Progenitor cell of endocrine pancreas (in vitro differentiated cells): ENCODE data around the gene MAML2. TPM values are rescaled to one million over a fixed set of nuclear protein-coding genes. Genes with fewer than 3 reads are reported as not detected.
A peak's percentile ranks its signal among the peaks of the same experiment; 100 is the strongest.

Source experiments
- DNase-seq: peaks from one replicate; pipeline ENCODE4 v3.0.0; 2021; ENCODE audit warnings: low spot score; ENCODE audit not compliant: unreplicated experiment
- H3K27ac Mint-ChIP-seq: 2 replicates; pipeline ENCODE4 v1.8.0; 2021; ENCODE audit warnings: mild to moderate bottlenecking, moderate library complexity, mixed read lengths
- H3K27me3 Mint-ChIP-seq: 2 replicates; pipeline ENCODE4 v1.8.0; 2021; ENCODE audit warnings: mixed read lengths
- H3K36me3 Mint-ChIP-seq: 2 replicates; pipeline ENCODE4 v1.8.0; 2022; ENCODE audit warnings: mixed read lengths; ENCODE audit not compliant: insufficient read depth
- H3K4me1 Mint-ChIP-seq: 2 replicates; pipeline ENCODE4 v1.8.0; 2021; ENCODE audit warnings: low read depth, mixed read lengths
- H3K4me3 Mint-ChIP-seq: 2 replicates; pipeline ENCODE4 v1.8.0; 2021; ENCODE audit warnings: low read depth, mild to moderate bottlenecking, moderate library complexity, mixed read lengths
- H3K9me3 Mint-ChIP-seq: 2 replicates; pipeline ENCODE4 v1.8.0; 2021; ENCODE audit warnings: low read depth, mixed read lengths
- long read RNA-seq: library from polyadenylated mRNA; unstranded; transcript quantifications from one replicate; pipeline ENCODE4 v2.0.0, GENCODE V29; 2020
- total RNA-seq: library from RNA; stranded (reverse); gene quantifications from 2 replicates; pipeline ENCODE4 v1.2.1, GENCODE V29; 2021
- TF ChIP-seq, protein P1 (sequence below): fragments of 200-600 bp; sonication (generic); IDR thresholded peaks from one replicate; pipeline ENCODE4 v1.5.0; 2021; ENCODE audit warnings: antibody characterized with exemption, mild to moderate bottlenecking; ENCODE audit not compliant: unreplicated experiment

Gene MAML2
- total RNA-seq, result 17.6 and 18.8 TPM in 2 replicates
- long read RNA-seq, partial matches to known transcripts, result 0 of 7 reads
- long read RNA-seq, other reads (novel, unspliced or antisense), result 7 of 7 reads

DNA sequence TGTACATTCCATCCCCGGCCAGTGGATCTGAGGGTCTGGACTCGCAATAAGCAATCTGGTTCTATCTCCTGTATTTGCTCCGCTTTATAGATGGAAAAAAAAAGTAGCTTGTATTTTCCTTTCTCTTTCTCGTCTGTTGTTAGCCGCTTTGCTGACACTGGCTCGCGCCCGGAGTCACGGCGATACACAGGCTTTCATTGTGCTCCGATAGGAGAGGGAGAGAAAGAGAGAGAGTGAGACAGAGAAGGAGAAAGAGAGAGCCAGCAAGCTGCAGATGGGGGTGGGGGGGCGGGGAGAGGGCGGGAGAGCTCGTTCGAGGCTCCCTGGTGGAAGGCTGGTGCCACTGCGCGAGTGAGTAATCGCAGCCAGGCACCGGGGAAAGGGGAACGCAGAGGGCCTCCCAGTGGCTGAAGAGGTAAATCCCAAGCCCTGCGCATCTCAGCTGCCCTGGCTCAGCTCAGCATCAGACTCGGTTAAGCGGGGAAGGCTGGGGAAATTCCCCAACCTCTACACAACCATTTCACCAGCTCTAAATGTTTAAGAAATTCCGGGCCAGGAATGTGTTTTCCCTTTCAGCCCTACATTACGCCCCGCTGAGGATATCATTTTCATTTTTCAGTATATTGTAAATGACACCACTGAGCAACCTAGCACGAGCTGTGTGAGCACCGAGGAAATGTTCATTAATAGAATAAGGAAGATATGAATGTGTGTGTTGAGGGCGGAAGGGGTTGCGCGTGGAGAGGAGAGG, at the start of gene MAML2:
Gene MAML2 (minus strand): TSS at position 235 of the 751 bp plus-strand sequence. CDS start 1,300 bp downstream, outside the sequence.
- peaks cover under 1% of the 10 kb centered on the region for H3K9me3 Mint-ChIP-seq
- H3K36me3 Mint-ChIP-seq, result peaks cover 1% of the 10 kb centered on the region
- H3K4me3 Mint-ChIP-seq, result peak within 1 kb of the TSS; percentile 92
- DNase-seq, result peak; percentile 79
- peaks cover 36% of the 10 kb centered on the region for H3K4me1 Mint-ChIP-seq
- no peaks in the 10 kb centered on the region for H3K27me3 Mint-ChIP-seq
- H3K27ac Mint-ChIP-seq, result peak within 1 kb of the TSS; percentile 57
- TF ChIP-seq, protein P1, sequence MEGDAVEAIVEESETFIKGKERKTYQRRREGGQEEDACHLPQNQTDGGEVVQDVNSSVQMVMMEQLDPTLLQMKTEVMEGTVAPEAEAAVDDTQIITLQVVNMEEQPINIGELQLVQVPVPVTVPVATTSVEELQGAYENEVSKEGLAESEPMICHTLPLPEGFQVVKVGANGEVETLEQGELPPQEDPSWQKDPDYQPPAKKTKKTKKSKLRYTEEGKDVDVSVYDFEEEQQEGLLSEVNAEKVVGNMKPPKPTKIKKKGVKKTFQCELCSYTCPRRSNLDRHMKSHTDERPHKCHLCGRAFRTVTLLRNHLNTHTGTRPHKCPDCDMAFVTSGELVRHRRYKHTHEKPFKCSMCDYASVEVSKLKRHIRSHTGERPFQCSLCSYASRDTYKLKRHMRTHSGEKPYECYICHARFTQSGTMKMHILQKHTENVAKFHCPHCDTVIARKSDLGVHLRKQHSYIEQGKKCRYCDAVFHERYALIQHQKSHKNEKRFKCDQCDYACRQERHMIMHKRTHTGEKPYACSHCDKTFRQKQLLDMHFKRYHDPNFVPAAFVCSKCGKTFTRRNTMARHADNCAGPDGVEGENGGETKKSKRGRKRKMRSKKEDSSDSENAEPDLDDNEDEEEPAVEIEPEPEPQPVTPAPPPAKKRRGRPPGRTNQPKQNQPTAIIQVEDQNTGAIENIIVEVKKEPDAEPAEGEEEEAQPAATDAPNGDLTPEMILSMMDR, result peak; percentile 96

DNA sequence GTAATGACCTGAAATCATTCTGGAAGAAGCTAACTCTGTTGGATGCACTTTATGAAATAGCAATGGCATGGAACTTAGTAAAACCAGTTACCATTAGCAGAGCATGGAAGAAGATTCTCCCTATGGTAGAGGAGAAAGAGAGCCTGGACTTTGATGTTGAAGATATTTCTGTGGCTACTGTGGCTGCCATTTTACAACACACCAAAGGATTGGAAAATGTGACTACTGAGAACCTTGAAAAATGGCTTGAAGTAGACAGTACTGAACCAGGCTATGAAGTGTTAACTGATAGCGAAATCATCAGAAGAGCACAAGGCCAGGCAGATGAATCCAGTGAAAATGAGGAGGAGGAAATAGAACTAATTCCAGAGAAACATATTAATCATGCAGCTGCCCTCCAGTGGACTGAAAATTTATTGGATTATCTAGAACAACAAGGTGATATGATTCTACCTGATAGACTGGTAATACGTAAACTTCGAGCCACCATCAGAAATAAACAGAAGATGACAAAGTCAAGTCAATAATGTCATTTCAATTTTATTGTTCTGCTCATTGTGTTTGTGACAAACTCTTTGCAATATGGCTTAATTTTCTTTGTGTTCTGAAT, 48.8 kb upstream of the MAML2 start:
- no peaks in the 10 kb centered on the region for H3K27me3 Mint-ChIP-seq
- peaks cover 14% of the 10 kb centered on the region for H3K36me3 Mint-ChIP-seq
- no peak for DNase-seq
- peak overlapping the region; percentile 96 for H3K4me3 Mint-ChIP-seq
- TF ChIP-seq, protein P1, result no peak
- peaks cover 12% of the 10 kb centered on the region for H3K9me3 Mint-ChIP-seq
- H3K27ac Mint-ChIP-seq, result no peak overlapping the region
- H3K4me1 Mint-ChIP-seq, result peaks cover 14% of the 10 kb centered on the region

DNA sequence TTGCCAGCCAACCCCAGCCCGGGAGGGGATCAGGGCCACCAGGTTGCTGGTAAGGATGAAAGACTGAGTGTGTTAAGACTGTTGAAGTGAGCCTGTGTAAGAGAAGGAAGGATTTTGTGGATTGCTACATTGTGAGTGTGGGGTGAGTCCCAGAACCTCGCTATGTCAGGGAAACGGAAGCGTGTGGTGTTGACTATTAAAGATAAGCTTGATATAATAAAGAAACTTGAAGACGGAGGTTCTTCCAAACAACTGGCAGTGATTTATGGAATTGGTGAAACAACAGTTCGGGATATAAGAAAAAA, 47.4 kb upstream of the MAML2 start:
- Mint-ChIP-seq H3K36me3 (peaks cover 14% of the 10 kb centered on the region), H3K27me3 (no peaks in the 10 kb centered on the region), H3K4me1 (peaks cover 14% of the 10 kb centered on the region), H3K9me3 (peaks cover 12% of the 10 kb centered on the region), H3K4me3 (peak overlapping the region; percentile 96), H3K27ac (peak overlapping the region; percentile 99)
- TF ChIP-seq, protein P1, result no peak
- no peak for DNase-seq

DNA sequence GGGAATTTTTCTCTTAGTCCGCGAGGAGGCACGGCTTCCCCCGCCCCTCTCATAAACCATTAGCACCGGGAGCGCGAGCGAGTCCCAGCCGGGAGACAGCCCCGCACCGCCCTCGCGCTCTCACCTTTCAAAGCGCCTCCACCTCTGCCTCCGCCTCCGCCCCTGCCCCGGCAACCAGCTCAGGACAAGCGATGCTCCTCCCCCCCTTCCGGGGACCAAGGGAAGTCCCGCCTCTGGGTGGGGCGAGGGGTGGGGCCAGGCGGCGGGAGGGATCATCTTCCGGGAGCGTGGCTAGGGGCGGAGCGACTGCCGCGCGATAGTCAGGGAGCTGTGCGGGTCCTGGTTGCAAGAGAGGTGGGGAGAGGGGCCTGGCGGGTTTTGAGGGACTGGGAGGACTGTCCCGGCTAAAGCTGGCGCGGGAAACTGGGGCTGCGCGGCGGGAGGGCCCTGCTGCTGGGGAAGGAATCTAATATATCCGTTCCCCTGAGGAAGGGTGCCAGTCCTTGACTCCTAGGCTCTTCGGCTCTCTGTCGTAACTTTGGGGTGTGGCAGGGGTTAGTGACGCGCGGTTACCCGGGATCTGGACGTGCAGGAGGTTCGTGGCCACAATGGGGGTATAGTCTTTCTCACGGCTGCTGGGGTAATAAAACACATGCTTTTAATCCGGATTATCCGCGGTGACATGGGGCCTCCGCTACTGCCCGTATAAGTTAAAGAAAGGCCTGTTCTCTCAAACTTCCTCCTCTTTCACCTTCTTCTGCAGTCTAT, 46.9 kb upstream of the MAML2 start, which contains the start of the genes CCDC82 and JRKL:
Gene CCDC82 (minus strand): TSS at position 193 of the 768 bp plus-strand sequence. CDS start 5,165 bp downstream, outside the sequence.
Gene JRKL (plus strand): TSS at position 294 of the 768 bp plus-strand sequence. CDS start 637 bp downstream, outside the sequence.
- Mint-ChIP-seq H3K4me3 (peak within 1 kb of the TSS; percentile 96), H3K27ac (peak within 1 kb of the TSS; percentile 99), H3K36me3 (peaks cover 14% of the 10 kb centered on the region), H3K4me1 (peaks cover 14% of the 10 kb centered on the region), H3K9me3 (peaks cover 12% of the 10 kb centered on the region), H3K27me3 (no peaks in the 10 kb centered on the region)
- peak; percentile 98 for DNase-seq
- TF ChIP-seq, protein P1, result no peak
